GM13976 (cell line): ENCODE measurements around the gene RAD51B.

Source experiments
- DNase-seq: peaks from one replicate; pipeline ENCODE4 v3.0.0; 2012; ENCODE audit warnings: low spot score
- in situ Hi-C: fragments of 300-500 bp; cut with MboI; formaldehyde crosslinking; loops from one replicate; pipeline ENCODE4 v1.12.0; 2022; ENCODE audit warnings: low sequenced_read_pairs, mixed read lengths, inconsistent platforms; ENCODE audit not compliant: unreplicated experiment
- TF ChIP-seq, protein P1 (sequence below): IDR thresholded peaks from 2 replicates; pipeline ENCODE4 v1.5.1; 2012; ENCODE audit warnings: borderline replicate concordance, mild to moderate bottlenecking; ENCODE audit not compliant: insufficient read depth; ENCODE audit errors: extremely low read depth, missing control alignments, control extremely low read depth

RAD51B gene

DNA sequence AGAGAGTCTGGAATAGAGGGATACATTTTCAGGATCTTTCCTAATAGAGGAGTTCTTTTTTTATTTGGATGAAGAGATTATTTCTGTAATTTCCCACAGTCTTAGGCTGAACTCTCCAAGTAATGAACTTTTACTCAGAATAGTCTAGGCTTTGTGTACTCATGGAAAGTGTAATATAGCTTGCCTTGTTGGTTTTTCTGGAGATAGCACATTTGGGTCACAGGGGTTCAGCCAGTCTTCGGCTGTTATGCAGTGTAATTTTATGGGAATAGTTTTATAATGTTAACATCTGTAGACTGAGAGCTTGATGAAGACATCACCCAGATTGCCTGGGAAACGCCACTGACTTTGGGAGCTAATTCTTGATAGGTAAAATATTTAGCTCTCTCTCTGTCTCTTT is 450.8 kb downstream of the RAD51B start:
- TF ChIP-seq, protein P1, sequence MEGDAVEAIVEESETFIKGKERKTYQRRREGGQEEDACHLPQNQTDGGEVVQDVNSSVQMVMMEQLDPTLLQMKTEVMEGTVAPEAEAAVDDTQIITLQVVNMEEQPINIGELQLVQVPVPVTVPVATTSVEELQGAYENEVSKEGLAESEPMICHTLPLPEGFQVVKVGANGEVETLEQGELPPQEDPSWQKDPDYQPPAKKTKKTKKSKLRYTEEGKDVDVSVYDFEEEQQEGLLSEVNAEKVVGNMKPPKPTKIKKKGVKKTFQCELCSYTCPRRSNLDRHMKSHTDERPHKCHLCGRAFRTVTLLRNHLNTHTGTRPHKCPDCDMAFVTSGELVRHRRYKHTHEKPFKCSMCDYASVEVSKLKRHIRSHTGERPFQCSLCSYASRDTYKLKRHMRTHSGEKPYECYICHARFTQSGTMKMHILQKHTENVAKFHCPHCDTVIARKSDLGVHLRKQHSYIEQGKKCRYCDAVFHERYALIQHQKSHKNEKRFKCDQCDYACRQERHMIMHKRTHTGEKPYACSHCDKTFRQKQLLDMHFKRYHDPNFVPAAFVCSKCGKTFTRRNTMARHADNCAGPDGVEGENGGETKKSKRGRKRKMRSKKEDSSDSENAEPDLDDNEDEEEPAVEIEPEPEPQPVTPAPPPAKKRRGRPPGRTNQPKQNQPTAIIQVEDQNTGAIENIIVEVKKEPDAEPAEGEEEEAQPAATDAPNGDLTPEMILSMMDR, result no peak
- in situ Hi-C loops, result loop anchor here (25.0 kb wide), 1 partner anchor 392 kb away; no protein-coding TSS in a partner anchor
- no peak for DNase-seq

DNA sequence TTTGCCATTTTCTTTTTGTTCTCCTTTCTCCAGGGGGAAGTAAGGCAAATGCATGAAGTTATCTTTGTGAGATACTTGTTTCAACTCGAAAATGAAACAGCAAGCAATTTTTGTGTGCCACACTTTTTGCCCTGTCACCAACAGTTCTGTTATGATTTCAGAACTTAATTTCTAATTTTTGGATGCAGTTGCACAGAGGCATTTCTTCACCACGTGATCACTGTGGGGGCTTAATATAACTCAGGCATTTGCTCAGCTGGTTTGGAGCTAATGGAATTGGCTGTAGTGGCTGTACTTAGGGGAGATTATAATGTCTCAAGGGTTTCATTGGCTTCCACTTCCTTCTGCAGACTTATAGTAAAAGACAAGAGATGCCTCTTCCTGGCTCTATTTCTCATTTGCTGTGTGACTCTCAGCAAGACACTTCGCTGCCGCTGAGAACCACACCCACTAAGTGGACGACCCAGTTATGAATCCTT is 452.4 kb downstream of the RAD51B start:
- TF ChIP-seq, protein P1, result no peak
- in situ Hi-C loops, result loop anchor here (25.0 kb wide), 1 partner anchor 390 kb away; no protein-coding TSS in a partner anchor
- no peak for DNase-seq

DNA sequence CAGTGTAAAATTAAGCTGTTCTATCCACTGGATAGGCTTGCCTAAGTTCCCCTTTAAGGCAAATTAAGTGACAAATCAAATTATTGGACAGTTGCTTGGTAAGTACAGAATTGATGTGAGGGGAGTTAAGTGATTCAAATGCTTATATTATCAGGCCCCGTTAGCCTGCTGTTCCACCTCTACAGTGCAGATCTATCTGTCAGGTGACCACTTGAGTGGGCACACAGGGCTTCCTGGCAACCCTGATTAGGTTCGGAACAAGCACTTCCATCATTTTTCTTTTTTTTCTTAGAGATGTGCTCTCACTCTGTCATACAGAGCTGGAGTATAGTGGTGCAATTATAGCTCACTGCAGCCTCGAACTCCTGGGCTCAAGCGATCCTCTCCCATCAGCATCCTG is 453.8 kb downstream of the RAD51B start:
- in situ Hi-C loops, result loop anchor here (25.0 kb wide), 1 partner anchor 389 kb away; no protein-coding TSS in a partner anchor
- TF ChIP-seq, protein P1, result no peak
- no peak for DNase-seq

DNA sequence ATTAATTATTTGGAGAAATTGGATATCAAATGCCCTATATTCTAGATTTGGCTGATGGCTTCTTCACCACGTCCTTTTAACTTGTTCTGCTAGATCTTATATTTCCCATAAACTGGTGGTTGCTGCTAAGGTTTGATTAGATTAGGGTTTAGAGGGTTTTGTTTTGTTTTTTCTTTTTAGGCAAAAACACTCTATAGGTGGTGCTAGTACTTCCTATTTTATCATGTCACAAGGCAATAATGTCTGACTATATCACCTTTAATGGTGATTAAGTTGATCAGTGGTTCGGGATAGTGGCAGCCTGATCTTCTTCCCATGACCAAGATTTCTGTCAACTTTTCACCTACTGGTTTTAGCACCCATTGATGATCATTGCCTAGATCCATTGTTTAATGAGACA is 455.1 kb downstream of the RAD51B start:
- in situ Hi-C loops, result loop anchor here (25.0 kb wide), 1 partner anchor 388 kb away; no protein-coding TSS in a partner anchor
- no peak for DNase-seq
- TF ChIP-seq, protein P1, result no peak

DNA sequence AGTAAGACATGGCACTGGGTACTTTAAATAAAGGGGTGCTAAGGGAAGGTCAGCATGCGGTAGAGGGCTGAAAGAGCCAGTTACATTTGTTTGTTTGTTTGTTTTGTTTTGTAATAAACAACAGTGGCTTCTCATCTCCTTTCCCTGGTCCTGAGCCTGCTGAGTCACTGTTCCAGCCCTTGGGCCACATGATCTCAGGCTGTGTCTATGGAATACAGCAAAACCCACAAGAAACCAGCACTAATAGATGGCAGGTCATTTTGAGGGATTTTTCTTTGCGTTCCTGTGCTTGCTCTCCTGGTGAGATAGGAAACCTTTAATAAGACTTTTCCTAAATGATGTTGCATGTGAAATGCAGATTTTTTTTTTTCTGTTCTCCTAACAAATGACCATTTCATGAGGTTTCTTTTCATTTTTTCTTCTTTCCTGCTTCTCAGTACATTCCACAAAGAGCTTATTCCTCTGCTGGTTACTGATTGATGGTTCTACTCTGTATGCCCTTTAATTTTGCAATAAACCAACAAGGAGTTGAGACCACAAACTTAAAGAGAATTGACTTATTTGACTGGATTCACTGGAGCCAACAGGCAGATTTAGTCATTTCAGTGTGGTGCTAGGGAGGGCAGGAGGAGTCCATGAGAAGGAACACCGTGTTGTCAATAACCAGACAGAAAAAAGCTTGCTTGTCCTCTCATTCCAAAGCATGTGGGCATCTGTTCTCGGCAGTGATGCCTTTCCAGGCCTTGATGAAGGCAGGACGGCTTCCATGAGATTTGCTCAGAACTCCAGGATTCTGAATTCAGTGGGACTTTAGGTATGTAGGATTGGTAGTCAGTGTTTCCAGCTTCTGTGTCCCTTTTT is 459.2 kb downstream of the RAD51B start:
- in situ Hi-C loops, result no loop called here
- TF ChIP-seq, protein P1, result no peak
- DNase-seq, result no peak

DNA sequence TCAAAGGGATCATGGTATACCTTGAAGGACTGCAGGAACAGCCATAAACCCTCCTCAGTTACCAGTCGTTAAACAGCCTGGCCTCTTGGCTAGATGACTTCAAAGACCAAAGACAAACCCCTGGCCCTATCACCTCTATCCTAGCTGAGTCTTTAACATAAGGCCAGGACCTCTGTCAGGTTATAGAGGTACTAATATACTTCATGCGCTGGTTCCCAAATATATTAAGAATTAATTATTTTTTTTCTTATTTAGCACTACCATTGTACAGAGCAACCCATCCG is 459.8 kb downstream of the RAD51B start:
- in situ Hi-C loops, result no loop called here
- TF ChIP-seq, protein P1, result no peak
- DNase-seq, result no peak
